K562 (cell line): ENCODE data around the gene IGF2R. TPM values are rescaled to one million over a fixed set of nuclear protein-coding genes. Genes with fewer than 3 reads are reported as not detected.

Experiments
- ATAC-seq: fragments of 200-7000 bp; cut with Tn5 transposase; 3 replicates; pipeline ENCODE4 v1.9.1; 2020; ENCODE audit warnings: moderate library complexity
- BruUV-seq: library from RNA; stranded (reverse); fragments of 400-500 nt; replicated peaks from 2 replicates; lab custom pipeline; 2021; lab: Mats Ljungman, UMichigan
- CTCF ChIA-PET: fragments of 300-600 bp; formaldehyde crosslinking; extraction: SDS; loops from one replicate; lab custom pipeline; 2021; ENCODE audit warnings: low intra/inter-chr PET ratio; lab: Yijun Ruan, JAX
- POLR2A ChIA-PET: fragments of 300-600, 350-650 bp; sonication (Branson Sonifier 250); formaldehyde crosslinking; extraction: SDS; loops from one replicate; lab custom pipeline; 2021; ENCODE audit warnings: antibody characterized with exemption, inconsistent platforms; lab: Yijun Ruan, JAX
- DNase-seq, 4 experiments: peaks; one replicate each; pipeline versions ENCODE4 v3.0.0 to v3.0.0-alpha.2; 2011 to 2018; ENCODE audit warnings: low spot score in 3 of 4, mixed read lengths in 3 of 4; ENCODE audit errors: extremely low read depth in 1 of 4
- FAIRE-seq: peaks from 2 replicates; lab custom pipeline; 2011; peaks lifted over from hg19 to GRCh38; lab: Jason Lieb, UNC
- H2AFZ ChIP-seq: 2 replicates; pipeline ENCODE4 v1.6.0; 2011; ENCODE audit warnings: low read depth, low read length, control low read depth, inconsistent platforms
- H3K27ac ChIP-seq: fragments of 200-600 bp; 3 replicates; pipeline ENCODE4 v1.8.0; 2011; ENCODE audit warnings: low read depth, mild to moderate bottlenecking, control low read depth, inconsistent platforms, low read length, moderate library complexity, mixed read lengths; ENCODE audit errors: extremely low read depth
- H3K27me3 ChIP-seq, 2 experiments: fragments of 300-600 bp in 1 of 2; 2 replicates in 1 of 2; 3 replicates in 1 of 2; pipeline versions ENCODE4 v1.6.0 to v1.8.0; 2011; ENCODE audit warnings: inconsistent platforms in 2 of 2, low read length in 2 of 2, mild to moderate bottlenecking in 1 of 2, mixed read lengths in 1 of 2, moderate library complexity in 1 of 2; ENCODE audit not compliant: control insufficient read depth in 2 of 2, insufficient read depth in 2 of 2
- H3K36me3 ChIP-seq: fragments of 300-600 bp; 3 replicates; pipeline ENCODE4 v1.8.0; 2011; ENCODE audit warnings: mild to moderate bottlenecking, low read length, inconsistent platforms; ENCODE audit not compliant: control insufficient read depth, insufficient read depth
- H3K4me1 ChIP-seq, 2 experiments: fragments of 200-600 bp in 1 of 2; replicated peaks in 1 of 2; 2 replicates in 1 of 2; 3 replicates in 1 of 2; pipeline versions ENCODE4 v1.5.1 to v1.8.0; 2011; ENCODE audit warnings: inconsistent platforms in 2 of 2, low read length in 2 of 2, mild to moderate bottlenecking in 1 of 2, mixed read lengths in 1 of 2, moderate library complexity in 1 of 2; ENCODE audit not compliant: control insufficient read depth in 2 of 2, insufficient read depth in 2 of 2
- H3K4me2 ChIP-seq: 2 replicates; pipeline ENCODE4 v1.6.1; 2011; ENCODE audit warnings: low read length, control low read depth, inconsistent platforms, mixed read lengths; ENCODE audit not compliant: insufficient read depth
- H3K4me3 ChIP-seq: fragments of 200-600 bp; sonication (generic), shearing (Covaris generic); 2 replicates; pipeline ENCODE4 v1.5.1; 2016; ENCODE audit warnings: control low read depth, inconsistent platforms
- H3K79me2 ChIP-seq: fragments of 200-600 bp; 3 replicates; pipeline ENCODE4 v1.8.0; 2011; ENCODE audit warnings: low read length, inconsistent platforms; ENCODE audit not compliant: control insufficient read depth, insufficient read depth
- H3K9ac ChIP-seq, 2 experiments: 2 replicates each; pipeline versions ENCODE4 v1.6.0 to v1.6.1; 2011; ENCODE audit warnings: low read depth in 2 of 2, low read length in 2 of 2, control low read depth in 1 of 2, inconsistent platforms in 1 of 2, mild to moderate bottlenecking in 1 of 2, mixed read lengths in 1 of 2; ENCODE audit not compliant: insufficient read depth in 1 of 2
- H3K9me1 ChIP-seq: one replicate; pipeline ENCODE4 v1.6.0; 2011; ENCODE audit warnings: inconsistent platforms, mild to moderate bottlenecking, low read length, moderate library complexity; ENCODE audit not compliant: control insufficient read depth, insufficient read depth
- H3K9me3 ChIP-seq: replicated peaks from 2 replicates; pipeline ENCODE4 v1.5.1; 2011; ENCODE audit warnings: low read depth, low read length, inconsistent platforms; ENCODE audit not compliant: control insufficient read depth, insufficient read depth
- H4K20me1 ChIP-seq: replicated peaks from 2 replicates; pipeline ENCODE4 v1.6.1; 2011; ENCODE audit warnings: low read length, inconsistent platforms, mixed read lengths; ENCODE audit not compliant: control insufficient read depth, insufficient read depth
- CHD1 ChIP-seq: fragments of 200-600 bp; sonication (generic); IDR thresholded peaks from one replicate; pipeline ENCODE4 v1.6.1; 2012; ENCODE audit warnings: mild to moderate bottlenecking, moderate library complexity, low read length, inconsistent platforms
- NKRF ChIP-seq: fragments of 450-650 bp; IDR thresholded peaks from 2 replicates; pipeline ENCODE4 v1.6.1; 2016; ENCODE audit warnings: borderline replicate concordance
- SMARCB1 ChIP-seq: IDR thresholded peaks from 2 replicates; pipeline ENCODE4 v1.6.1; 2011; ENCODE audit warnings: improper control_type of control experiment, low read depth; ENCODE audit not compliant: insufficient read length
- WGBS: fragments of 100-300 bp; shearing (Covaris generic); methylation state at CpG from one replicate; pipeline ENCODE4 v1.1.6; 2016; ENCODE audit warnings: low coverage, mixed read lengths; ENCODE audit not compliant: insufficient coverage; ENCODE audit errors: missing lambda C conversion rate; 5-methylcytosine and 5-hydroxymethylcytosine counted together
- in situ Hi-C: fragments of 300-500 bp; cut with MboI; formaldehyde crosslinking; loops from 4 replicates; pipeline ENCODE4 v1.15.0; 2018; ENCODE audit warnings: inconsistent platforms, mixed read lengths
- intact Hi-C: fragments of 100-400 bp; cut with micrococcal nuclease; formaldehyde crosslinking; loops from 2 replicates; pipeline ENCODE4 v1.14.2; 2022
- polyA plus RNA-seq, 8 experiments: library from polyadenylated mRNA; depleted of rRNA in 4 of 8; stranded (reverse) in 5 of 8; unstranded in 3 of 8; fragments of >200 nt; fragmentation: Nextera tagmentation in 2 of 8; fragmentation: Illumina TruSeq in 1 of 8; extraction: Ambion mirVana in 2 of 8; extraction: Trizol in 1 of 8; gene quantifications; 2 replicates each; pipeline versions ENCODE4 v1.2.1 to v1.2.3, GENCODE V29; 2011 to 2014; ENCODE audit warnings: inconsistent platforms in 1 of 8, missing spikeins in 1 of 8
- total RNA-seq, 7 experiments: library from RNA; depleted of rRNA in 6 of 7; stranded (reverse); fragments of >200 nt in 6 of 7; fragmentation: Illumina TruSeq in 2 of 7; extraction: Trizol in 2 of 7; gene quantifications; 2 replicates each; pipeline versions ENCODE4 v1.2.1 to v1.2.3, GENCODE V29; 2011 to 2021; ENCODE audit warnings: low replicate concordance in 1 of 7

Gene IGF2R
- total and polyA plus RNA-seq, 9 of the 15 experiments (the other 6 are each of a cell fraction or from before 2014, with no cell fraction given): 3.5 to 92.3 (median 34.5) TPM

GRCh38 chr6:160060920-160061447, 92.1 kb downstream of the IGF2R start (continued):
- no peak for TF ChIP-seq NKRF
- TF ChIP-seq SMARCB1: no peak

GRCh38 chr6:160063771-160064413, 95.0 kb downstream of the IGF2R start:
- Histone ChIP-seq H4K20me1 (no peaks in the 10 kb centered on the region), H3K79me2 (no peaks in the 10 kb centered on the region), H3K9me3 (no peaks in the 10 kb centered on the region; the same call in 1 of the 2 replicates), H3K36me3 (peaks cover 91% of the 10 kb centered on the region), H3K4me1 (no peaks in the 10 kb centered on the region), H3K27ac (no peak overlapping the region), H3K4me3 (no peak overlapping the region), H3K9ac (no peak overlapping the region), H3K27me3 (no peaks in the 10 kb centered on the region), H3K4me2 (no peak overlapping the region), H2AFZ (no peak overlapping the region), H3K9me1 (no peaks in the 10 kb centered on the region)
- ATAC-seq (no peak; the same call in 2 of the 3 replicates), DNase-seq (no peak), FAIRE-seq (no peak)
- no TSS peak for BruUV-seq
- ChIA-PET CTCF (no interaction called here), POLR2A (no interaction called here)
- in situ Hi-C loops (no loop called here), intact Hi-C loops (no loop called here)
- 95% methylated on average over 7 of the region's 8 CpGs for WGBS
- no peak for TF ChIP-seq CHD1
